HEK293T (cell line): ENCODE data around the gene ARHGAP33.

ENCODE experiments used
- LEF1 ChIP-seq: fragments of 450-650 bp; IDR thresholded peaks from 2 replicates; pipeline ENCODE4 v1.6.1; 2017; ENCODE audit warnings: mild to moderate bottlenecking, borderline replicate concordance
- SP1 ChIP-seq: fragments of 450-650 bp; IDR thresholded peaks from 2 replicates; pipeline ENCODE4 v1.6.1; 2017

GRCh38 chr19:35768082-35768421, 7.3 kb upstream of the ARHGAP33 start:
- TF ChIP-seq LEF1, result no peak
- no peak for TF ChIP-seq SP1
